Caco-2 (cell line): ENCODE results near the gene KAT8. TPM values are rescaled to one million over a fixed set of nuclear protein-coding genes. Genes with fewer than 3 reads are reported as not detected.

Source experiments
- BruUV-seq: library from RNA; stranded (reverse); fragments of 400-500 nt; replicated peaks from 2 replicates; lab custom pipeline; 2021; lab: Mats Ljungman, UMichigan
- CTCF ChIA-PET: fragments of 300-600 bp; sonication (Branson Sonifier 250); formaldehyde crosslinking; loops from one replicate; lab custom pipeline; 2022; ENCODE audit warnings: antibody characterized with exemption; lab: Charles Lee
- POLR2A ChIA-PET: fragments of 300-600 bp; sonication (Branson Sonifier 250); formaldehyde crosslinking; loops from one replicate; lab custom pipeline; 2022; ENCODE audit warnings: antibody characterized with exemption; lab: Charles Lee
- DNase-seq, 2 experiments: peaks; one replicate each; pipeline versions ENCODE4 v3.0.0 to v3.0.0-alpha.2; 2020 to 2022
- H3K27me3 ChIP-seq: replicated peaks from 2 replicates; pipeline ENCODE4 v1.6.0; 2011; ENCODE audit warnings: low read length; ENCODE audit not compliant: control insufficient read depth, insufficient read depth
- H3K36me3 ChIP-seq: 2 replicates; pipeline ENCODE4 v1.5.1; 2011; ENCODE audit warnings: low read length; ENCODE audit not compliant: control insufficient read depth, insufficient read depth
- H3K4me1 ChIP-seq: fragments of 250-450 bp; sonication (Bioruptor Pico); 2 replicates; pipeline ENCODE4 v1.5.1; 2020; ENCODE audit warnings: mild to moderate bottlenecking
- H3K4me3 ChIP-seq: 2 replicates; pipeline ENCODE4 v1.5.1; 2011; ENCODE audit warnings: low read depth, mild to moderate bottlenecking, control low read depth, low read length
- H3K9me3 ChIP-seq: fragments of 250-450 bp; sonication (Bioruptor Pico); 2 replicates; pipeline ENCODE4 v1.5.1; 2020; ENCODE audit warnings: mild to moderate bottlenecking, moderate library complexity
- H3K27ac Mint-ChIP-seq: one replicate; pipeline ENCODE4 v1.8.0; 2022; ENCODE audit warnings: mixed read lengths; ENCODE audit not compliant: unreplicated experiment
- H3K27me3 Mint-ChIP-seq: one replicate; pipeline ENCODE4 v1.8.0; 2022; ENCODE audit warnings: mixed read lengths; ENCODE audit not compliant: insufficient read depth, unreplicated experiment
- H3K36me3 Mint-ChIP-seq: one replicate; pipeline ENCODE4 v1.8.0; 2022; ENCODE audit warnings: mild to moderate bottlenecking, mixed read lengths; ENCODE audit not compliant: insufficient read depth, unreplicated experiment
- H3K4me1 Mint-ChIP-seq: one replicate; pipeline ENCODE4 v1.8.0; 2022; ENCODE audit warnings: low read depth, mixed read lengths; ENCODE audit not compliant: unreplicated experiment
- H3K4me3 Mint-ChIP-seq: one replicate; pipeline ENCODE4 v1.8.0; 2022; ENCODE audit warnings: mild to moderate bottlenecking, moderate library complexity, mixed read lengths; ENCODE audit not compliant: unreplicated experiment
- H3K9me3 Mint-ChIP-seq: one replicate; pipeline ENCODE4 v1.8.0; 2022; ENCODE audit warnings: mixed read lengths; ENCODE audit not compliant: unreplicated experiment
- intact Hi-C: fragments of 100-400 bp; cut with micrococcal nuclease; formaldehyde crosslinking; loops from one replicate; pipeline ENCODE4 v1.10.0; 2022; ENCODE audit not compliant: unreplicated experiment
- total RNA-seq: library from RNA; stranded (reverse); gene quantifications from 2 replicates; pipeline ENCODE4 v1.2.3, GENCODE V29; 2022
- TF ChIP-seq, protein P1 (sequence below), 2 experiments: fragments of 200-600 bp in 1 of 2; IDR thresholded peaks; 1 replicate in 1 of 2; 2 replicates in 1 of 2; pipeline versions ENCODE4 v1.5.1 to v1.8.0; 2011 to 2022; ENCODE audit warnings: antibody characterized with exemption in 1 of 2, control low read depth in 1 of 2, inconsistent platforms in 1 of 2, low read depth in 1 of 2, low read length in 1 of 2, mild to moderate bottlenecking in 1 of 2, moderate library complexity in 1 of 2; ENCODE audit not compliant: insufficient read depth in 1 of 2, severe bottlenecking in 1 of 2, unreplicated experiment in 1 of 2

KAT8 gene
- total RNA-seq, 1 experiment from 2014 or later = 46.2 TPM

DNA sequence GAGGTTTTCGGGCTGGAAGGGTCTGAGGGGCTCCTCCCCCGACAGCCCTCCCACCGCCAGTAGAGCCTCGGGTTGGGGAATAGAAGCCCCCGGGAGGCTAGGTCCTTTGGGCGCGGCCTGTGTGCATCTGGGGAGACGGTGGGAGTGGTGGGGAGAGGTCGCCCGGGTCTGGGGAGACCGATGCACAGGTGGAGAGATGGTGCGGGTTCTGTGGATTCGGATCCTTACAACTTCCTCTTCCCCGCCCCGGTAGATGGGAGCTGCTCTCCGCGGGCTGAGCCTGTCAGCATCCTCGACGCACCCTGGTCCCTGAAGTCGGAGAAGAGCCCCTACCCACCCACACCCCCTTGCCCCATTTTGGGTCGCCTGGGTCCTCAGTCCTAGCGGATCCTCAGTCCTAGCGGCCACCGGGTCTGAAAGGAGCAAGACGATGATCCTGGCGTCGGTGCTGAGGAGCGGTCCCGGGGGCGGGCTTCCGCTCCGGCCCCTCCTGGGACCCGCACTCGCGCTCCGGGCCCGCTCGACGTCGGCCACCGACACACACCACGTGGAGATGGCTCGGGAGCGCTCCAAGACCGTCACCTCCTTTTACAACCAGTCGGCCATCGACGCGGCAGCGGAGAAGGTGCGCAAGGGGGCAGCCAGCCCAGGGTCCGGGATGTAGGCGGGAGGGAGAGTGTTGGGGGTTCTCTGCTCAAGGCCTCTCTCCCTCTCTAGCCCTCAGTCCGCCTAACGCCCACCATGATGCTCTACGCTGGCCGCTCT lies 8.5 kb upstream of the KAT8 start:
- Mint-ChIP-seq H3K4me3 (peak overlapping the region; percentile 79), H3K4me1 (peaks cover 12% of the 10 kb centered on the region), H3K9me3 (no peaks in the 10 kb centered on the region), H3K36me3 (peaks cover 13% of the 10 kb centered on the region), H3K27ac (peak overlapping the region; percentile 59), H3K27me3 (no peaks in the 10 kb centered on the region)
- Histone ChIP-seq H3K27me3 (no peaks in the 10 kb centered on the region), H3K4me3 (peak overlapping the region; percentile 97), H3K4me1 (peaks cover 8% of the 10 kb centered on the region), H3K36me3 (no peaks in the 10 kb centered on the region), H3K9me3 (no peaks in the 10 kb centered on the region)
- TF ChIP-seq, protein P1, sequence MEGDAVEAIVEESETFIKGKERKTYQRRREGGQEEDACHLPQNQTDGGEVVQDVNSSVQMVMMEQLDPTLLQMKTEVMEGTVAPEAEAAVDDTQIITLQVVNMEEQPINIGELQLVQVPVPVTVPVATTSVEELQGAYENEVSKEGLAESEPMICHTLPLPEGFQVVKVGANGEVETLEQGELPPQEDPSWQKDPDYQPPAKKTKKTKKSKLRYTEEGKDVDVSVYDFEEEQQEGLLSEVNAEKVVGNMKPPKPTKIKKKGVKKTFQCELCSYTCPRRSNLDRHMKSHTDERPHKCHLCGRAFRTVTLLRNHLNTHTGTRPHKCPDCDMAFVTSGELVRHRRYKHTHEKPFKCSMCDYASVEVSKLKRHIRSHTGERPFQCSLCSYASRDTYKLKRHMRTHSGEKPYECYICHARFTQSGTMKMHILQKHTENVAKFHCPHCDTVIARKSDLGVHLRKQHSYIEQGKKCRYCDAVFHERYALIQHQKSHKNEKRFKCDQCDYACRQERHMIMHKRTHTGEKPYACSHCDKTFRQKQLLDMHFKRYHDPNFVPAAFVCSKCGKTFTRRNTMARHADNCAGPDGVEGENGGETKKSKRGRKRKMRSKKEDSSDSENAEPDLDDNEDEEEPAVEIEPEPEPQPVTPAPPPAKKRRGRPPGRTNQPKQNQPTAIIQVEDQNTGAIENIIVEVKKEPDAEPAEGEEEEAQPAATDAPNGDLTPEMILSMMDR (IDR thresholded peaks at IDR 0.05; ENCODE audit: insufficient read depth in 1 of 2, low read depth in 1 of 2, low read length in 1 of 2, severe bottlenecking in 1 of 2, unreplicated experiment in 1 of 2) = no peak
- ChIA-PET CTCF (no interaction called here), POLR2A (no interaction called here)
- no peak for DNase-seq
- TSS peak; percentile 29 for BruUV-seq
- intact Hi-C loops = loop anchor here (5.0 kb wide), 1 partner anchor 33 kb away; no protein-coding TSS in a partner anchor

DNA sequence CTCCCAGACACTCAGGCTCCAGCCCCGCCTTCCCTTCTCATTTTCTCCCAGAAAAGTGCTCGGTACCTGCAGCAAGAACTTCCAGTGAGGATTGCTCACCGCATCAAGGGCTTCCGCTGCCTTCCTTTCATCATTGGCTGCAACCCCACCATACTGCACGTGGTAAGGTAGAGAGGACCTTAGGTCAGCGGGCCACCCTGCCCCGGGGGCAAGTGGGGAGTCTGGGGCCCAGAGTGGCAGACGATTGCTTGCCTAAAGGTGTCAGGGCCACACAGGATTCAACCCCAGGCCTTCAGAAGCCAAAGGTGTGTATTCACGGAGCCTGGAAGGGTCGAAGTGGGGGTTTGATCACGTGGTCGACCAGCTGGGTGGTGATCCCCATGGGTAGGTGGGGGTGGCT lies 7.8 kb upstream of the KAT8 start:
- no peaks in the 10 kb centered on the region for H3K9me3 Mint-ChIP-seq
- H3K36me3 Mint-ChIP-seq = peaks cover 13% of the 10 kb centered on the region
- POLR2A ChIA-PET = no interaction called here
- no peaks in the 10 kb centered on the region for H3K36me3 ChIP-seq
- intact Hi-C loops = loop anchor here (5.0 kb wide), 1 partner anchor 33 kb away; no protein-coding TSS in a partner anchor
- H3K27me3 Mint-ChIP-seq = no peaks in the 10 kb centered on the region
- no peaks in the 10 kb centered on the region for H3K27me3 ChIP-seq
- peak overlapping the region; percentile 59 for H3K27ac Mint-ChIP-seq
- TF ChIP-seq, protein P1 (IDR thresholded peaks at IDR 0.05; ENCODE audit: insufficient read depth in 1 of 2, low read depth in 1 of 2, low read length in 1 of 2, severe bottlenecking in 1 of 2, unreplicated experiment in 1 of 2) = no peak
- H3K4me1 ChIP-seq = peaks cover 15% of the 10 kb centered on the region
- peaks cover 12% of the 10 kb centered on the region for H3K4me1 Mint-ChIP-seq
- H3K4me3 ChIP-seq = no peak overlapping the region
- CTCF ChIA-PET = interaction anchor here (0.6 kb wide), 1 partner anchor 36 kb away, joined by 3 read pairs; the partner anchor contains the start of genes ZNF646 and ZNF668
- BruUV-seq = no TSS peak
- no peaks in the 10 kb centered on the region for H3K9me3 ChIP-seq
- DNase-seq = no peak
- peak overlapping the region; percentile 79 for H3K4me3 Mint-ChIP-seq

DNA sequence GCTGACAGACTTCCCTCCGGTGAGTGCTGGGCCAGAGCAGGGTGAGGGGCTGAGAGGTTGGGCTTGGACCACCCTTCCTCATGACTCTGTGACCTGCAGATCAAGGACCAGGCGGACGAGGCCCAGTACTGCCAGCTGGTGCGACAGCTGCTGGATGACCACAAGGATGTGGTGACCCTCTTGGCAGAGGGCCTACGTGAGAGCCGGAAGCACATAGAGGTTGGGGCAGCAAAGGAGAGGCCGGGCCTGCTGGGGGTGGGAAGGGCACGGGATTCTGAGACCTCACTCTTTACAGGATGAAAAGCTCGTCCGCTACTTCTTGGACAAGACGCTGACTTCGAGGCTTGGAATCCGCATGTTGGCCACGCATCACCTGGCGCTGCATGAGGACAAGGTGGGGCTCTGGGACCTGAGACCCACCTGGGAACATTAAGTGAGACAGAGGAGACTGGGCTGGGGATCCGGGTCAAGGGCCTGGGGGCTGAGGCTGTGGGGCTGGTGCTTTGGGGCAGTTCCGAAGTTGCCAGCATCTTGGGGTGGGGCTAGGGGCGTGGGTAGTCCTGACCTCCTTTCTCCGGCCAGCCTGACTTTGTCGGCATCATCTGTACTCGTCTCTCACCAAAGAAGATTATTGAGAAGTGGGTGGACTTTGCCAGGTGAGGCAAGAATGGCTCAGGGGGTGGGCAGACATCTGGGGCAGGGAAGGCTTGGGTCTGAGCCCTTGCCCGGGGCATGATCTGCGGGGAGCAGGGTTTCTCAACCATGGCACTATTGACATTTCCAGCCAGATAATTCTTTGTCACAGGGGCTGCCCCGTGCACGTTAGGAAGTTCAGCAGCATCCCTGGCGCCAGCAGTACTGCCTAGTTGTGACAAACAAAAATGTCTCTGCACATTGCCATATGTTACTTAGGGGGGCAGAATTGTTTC lies 7.1 kb upstream of the KAT8 start:
- H3K4me1 ChIP-seq = peaks cover 16% of the 10 kb centered on the region
- intact Hi-C loops = no loop called here
- H3K27ac Mint-ChIP-seq = peak overlapping the region; percentile 59

More for the DNA sequence above, 7.1 kb upstream of the KAT8 start:
- Mint-ChIP-seq H3K36me3 (peaks cover 13% of the 10 kb centered on the region), H3K27me3 (no peaks in the 10 kb centered on the region), H3K4me3 (peak overlapping the region; percentile 79), H3K9me3 (no peaks in the 10 kb centered on the region), H3K4me1 (peaks cover 12% of the 10 kb centered on the region)
- H3K9me3 ChIP-seq = no peaks in the 10 kb centered on the region
- no peak for DNase-seq
- POLR2A ChIA-PET = no interaction called here
- TF ChIP-seq, protein P1 (IDR thresholded peaks at IDR 0.05; ENCODE audit: insufficient read depth in 1 of 2, low read depth in 1 of 2, low read length in 1 of 2, severe bottlenecking in 1 of 2, unreplicated experiment in 1 of 2) = no peak
- BruUV-seq = no TSS peak
- H3K36me3 ChIP-seq = no peaks in the 10 kb centered on the region
- CTCF ChIA-PET = interaction anchor here (0.6 kb wide), 1 partner anchor 36 kb away, joined by 3 read pairs; the partner anchor contains the start of genes ZNF646 and ZNF668
- no peak overlapping the region for H3K4me3 ChIP-seq
- no peaks in the 10 kb centered on the region for H3K27me3 ChIP-seq
